ENCODE data around the gene STMN3. TPM values are rescaled to one million over a fixed set of nuclear protein-coding genes. Genes with fewer than 3 reads are reported as not detected.

The STMN3 gene
- total and polyA plus RNA-seq, 10 of the 15 experiments (the other 5 are each of a cell fraction or from before 2014, with no cell fraction given): 0.09 to 3.6 (median 1.4) TPM; not detected in 1

GRCh38 chr20:63635431-63636141 lies 17.6 kb downstream of the STMN3 start (continued):
- peak; percentile 94 for TF ChIP-seq MTA2 (IDR thresholded peaks at IDR 0.05; ENCODE audit: low read depth)
- 0 out of 2 replicates have a peak, but pooled peaks have one; percentile 15 for TF ChIP-seq TCF3 (IDR thresholded peaks at IDR 0.05; ENCODE audit: borderline replicate concordance, insufficient read depth, low read depth, low read length)
- peak; percentile 66 for TF ChIP-seq MAX (IDR thresholded peaks at IDR 0.05; ENCODE audit: low read depth, low read length)
- TF ChIP-seq ETV6 (conservative IDR thresholded peaks at IDR 0.05 in 1 of 2, IDR thresholded peaks at IDR 0.05 in 1 of 2; ENCODE audit: borderline replicate concordance in 1 of 2, low read depth in 1 of 2): no peak
- TF ChIP-seq EGR1 (IDR thresholded peaks at IDR 0.05; ENCODE audit: borderline replicate concordance in 1 of 2, low read depth in 2 of 2, low read length in 2 of 2): no peak
- TF ChIP-seq GATAD2B (conservative IDR thresholded peaks at IDR 0.05; ENCODE audit: low read depth): peak; percentile 78
- no peak for TF ChIP-seq NR2C2 (IDR thresholded peaks at IDR 0.05; ENCODE audit: borderline replicate concordance, control insufficient read depth, insufficient read length, low read depth)
- 0 out of 2 replicates have a peak, but pooled peaks have one; percentile 27 for TF ChIP-seq EED (IDR thresholded peaks at IDR 0.05; ENCODE audit: low read depth)
- no peak for TF ChIP-seq FOXK2 (IDR thresholded peaks at IDR 0.05)
- TF ChIP-seq TCF7 (IDR thresholded peaks at IDR 0.05; ENCODE audit: borderline replicate concordance): peak; percentile 92
- no peak for TF ChIP-seq TBL1XR1 (IDR thresholded peaks at IDR 0.05; ENCODE audit: low read depth, low read length)
- peak; percentile 50; the same call in 1 of the 2 replicates for TF ChIP-seq MYB (IDR thresholded peaks at IDR 0.05; ENCODE audit: borderline replicate concordance, low read depth, low read length)
- no peak for TF ChIP-seq KLF5 (IDR thresholded peaks at IDR 0.05; ENCODE audit: partially characterized antibody)
- TF ChIP-seq NFYA (IDR thresholded peaks at IDR 0.05; ENCODE audit: borderline replicate concordance, low read depth, low read length): no peak
- no peak for TF ChIP-seq ZNF217 (IDR thresholded peaks at IDR 0.05)
- TF ChIP-seq CBFB (IDR thresholded peaks at IDR 0.05; ENCODE audit: low read depth): peak; percentile 75; the same call in 1 of the 2 replicates
- no peak for TF ChIP-seq CHD1 (IDR thresholded peaks at IDR 0.05; ENCODE audit: low read depth, low read length)
- peak; percentile 92 for TF ChIP-seq RUNX3 (IDR thresholded peaks at IDR 0.05; ENCODE audit: low read length)
- TF ChIP-seq ZNF24 (IDR thresholded peaks at IDR 0.05): no peak
- no peak for TF ChIP-seq CHD4 (IDR thresholded peaks at IDR 0.05)
- TF ChIP-seq NRF1 (conservative IDR thresholded peaks at IDR 0.05; ENCODE audit: low read depth, low read length): no peak
- TF ChIP-seq BCL11A (IDR thresholded peaks at IDR 0.05; ENCODE audit: low read depth, low read length): no peak
- peak; percentile 96 to 97 for TF ChIP-seq IKZF2 (IDR thresholded peaks at IDR 0.05)
- no peak for TF ChIP-seq CUX1 (IDR thresholded peaks at IDR 0.05; ENCODE audit: insufficient replicate concordance, low read depth, low read length)
- TF ChIP-seq BACH1 (IDR thresholded peaks at IDR 0.05; ENCODE audit: borderline replicate concordance): peak; percentile 59; the same call in 1 of the 2 replicates
- TF ChIP-seq RBBP5 (conservative IDR thresholded peaks at IDR 0.05): no peak
- TF ChIP-seq FOXM1 (IDR thresholded peaks at IDR 0.05; ENCODE audit: low read depth, low read length): no peak
- no peak for TF ChIP-seq SIN3A (IDR thresholded peaks at IDR 0.05; ENCODE audit: low read depth, low read length)
